Measurements from ENCODE around the gene GRK3.
A peak's percentile ranks its signal among the peaks of the same experiment; 100 is the strongest.

Gene GRK3

DNA sequence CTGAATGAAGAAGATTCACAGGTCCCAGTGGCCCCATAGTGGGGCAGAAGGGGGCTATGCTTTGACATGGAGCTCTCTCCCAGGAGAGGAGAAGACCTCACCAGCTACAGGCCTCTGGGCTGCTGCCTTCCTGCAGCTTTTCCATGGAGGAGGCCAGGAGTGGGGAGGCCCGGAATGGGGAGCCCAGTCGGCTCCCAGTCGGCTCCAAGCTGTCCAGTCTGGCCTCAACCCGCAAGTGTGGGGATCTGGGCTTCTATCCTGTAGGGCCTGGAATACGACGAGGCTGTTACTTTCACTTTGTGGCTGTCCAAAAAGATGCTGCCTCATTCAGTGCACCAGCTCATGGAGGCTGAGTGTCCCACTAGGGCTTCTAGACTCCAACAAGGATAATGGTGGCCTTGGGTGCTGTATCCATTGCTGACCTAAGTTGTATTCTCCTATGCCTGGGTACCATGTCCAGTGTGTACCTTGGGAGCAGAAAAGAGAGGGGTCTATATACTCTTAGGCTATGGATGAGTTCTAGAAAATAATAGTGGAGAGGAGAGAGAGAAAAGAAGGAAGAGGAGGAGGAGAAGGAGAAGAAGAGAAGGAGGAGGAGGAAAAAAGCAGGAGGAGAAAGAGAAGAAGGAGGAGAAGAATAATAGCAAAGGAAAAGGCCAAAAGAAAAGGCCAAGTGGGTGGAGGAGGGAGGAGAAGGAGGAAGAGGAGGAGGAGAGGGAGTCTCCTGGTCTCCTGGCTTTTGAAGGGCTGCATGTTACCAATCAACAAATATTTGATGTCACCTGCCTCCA, 178.6 kb downstream of the GRK3 start:
- no peak for DNase-seq

- DNase-seq, result no peak
Measured at GRCh38 chr22:25744694-25745093, 180.2 kb downstream of the GRK3 start.

- DNase-seq, result no peak
Measured at GRCh38 chr22:25745341-25746011, 181.0 kb downstream of the GRK3 start.

GRCh38 chr22:25746012-25746373, 181.5 kb downstream of the GRK3 start:
- DNase-seq, result no peak

GRCh38 chr22:25747245-25747944, 182.9 kb downstream of the GRK3 start:
- DNase-seq, result peak in 1 of 2 experiments; percentile 37

DNA sequence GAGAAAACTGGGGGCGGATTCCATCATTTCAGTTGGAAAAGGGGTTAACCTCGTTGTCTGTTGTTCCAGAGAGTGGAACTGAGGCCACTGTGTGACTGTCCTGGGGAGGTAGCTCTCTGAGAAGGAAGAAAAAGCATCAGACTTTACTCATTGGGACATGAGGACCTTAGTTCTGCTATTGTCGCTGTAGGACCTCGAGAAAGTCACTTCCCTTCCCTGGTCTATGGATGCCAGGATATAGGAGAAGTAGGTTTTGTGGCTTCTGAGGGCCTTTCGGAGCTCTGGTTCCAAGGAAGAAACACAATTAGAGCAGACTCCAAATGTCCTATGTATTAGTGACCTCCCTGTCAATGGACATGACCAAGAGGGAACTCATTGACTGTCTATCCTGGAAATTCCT, 183.7 kb downstream of the GRK3 start:
- DNase-seq, result no peak

DNA sequence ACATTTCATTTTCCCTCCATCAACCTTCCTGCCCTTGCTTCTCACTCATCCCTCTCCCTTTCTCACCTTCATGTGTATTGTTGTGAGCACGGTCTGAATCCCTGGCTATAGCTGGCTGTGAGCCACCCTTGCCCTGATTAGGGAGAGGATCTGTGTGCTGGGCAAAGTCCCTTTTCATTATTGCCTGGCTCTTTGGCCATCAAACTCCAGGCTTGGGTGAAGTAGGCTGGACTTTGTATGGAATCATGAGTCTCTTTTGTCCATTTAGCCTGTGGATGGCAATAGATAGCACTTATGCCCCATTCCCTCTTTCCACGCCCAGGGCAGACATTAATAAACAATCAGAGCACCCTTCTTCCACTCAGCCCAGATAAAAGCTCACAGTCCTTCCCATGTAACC, 184.2 kb downstream of the GRK3 start:
- no peak for DNase-seq

- DNase-seq, result no peak
Measured at GRCh38 chr22:25749420-25750169, 185.1 kb downstream of the GRK3 start.

DNA sequence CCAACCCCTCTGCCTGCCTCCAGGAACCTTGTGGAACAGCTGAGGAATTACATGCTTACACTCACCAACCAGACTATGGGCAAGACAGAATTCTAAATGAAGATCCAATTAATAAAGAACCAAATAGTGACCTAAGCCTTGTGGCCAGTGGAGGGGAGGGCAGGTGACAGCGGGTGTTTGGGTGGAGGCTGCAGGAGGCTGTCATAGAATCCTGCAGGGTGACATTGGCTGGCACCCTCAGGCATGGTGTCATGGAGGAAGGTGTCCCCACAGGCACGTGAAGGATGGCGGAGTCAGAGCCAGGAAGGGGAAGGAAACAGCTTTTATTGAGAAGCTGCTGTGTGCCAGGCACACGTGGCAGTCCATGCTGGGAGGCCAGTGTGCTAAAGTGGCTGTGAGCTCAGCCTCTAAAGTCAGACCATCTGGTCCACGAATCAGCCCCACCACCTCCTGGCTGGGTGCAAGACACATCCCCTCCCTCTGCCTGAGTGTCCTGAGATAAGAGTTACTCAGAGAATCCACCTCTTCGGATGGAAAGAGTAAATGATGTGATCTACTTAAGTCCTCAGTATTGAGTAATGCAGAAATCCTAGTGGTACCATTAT, 186.2 kb downstream of the GRK3 start:
- peak in 1 of 2 experiments; percentile 10 for DNase-seq

- DNase-seq, result no peak
Measured at GRCh38 chr22:25751174-25751581, 186.7 kb downstream of the GRK3 start.

- DNase-seq, result no peak
Measured at GRCh38 chr22:25752615-25753214, 188.2 kb downstream of the GRK3 start.

DNA sequence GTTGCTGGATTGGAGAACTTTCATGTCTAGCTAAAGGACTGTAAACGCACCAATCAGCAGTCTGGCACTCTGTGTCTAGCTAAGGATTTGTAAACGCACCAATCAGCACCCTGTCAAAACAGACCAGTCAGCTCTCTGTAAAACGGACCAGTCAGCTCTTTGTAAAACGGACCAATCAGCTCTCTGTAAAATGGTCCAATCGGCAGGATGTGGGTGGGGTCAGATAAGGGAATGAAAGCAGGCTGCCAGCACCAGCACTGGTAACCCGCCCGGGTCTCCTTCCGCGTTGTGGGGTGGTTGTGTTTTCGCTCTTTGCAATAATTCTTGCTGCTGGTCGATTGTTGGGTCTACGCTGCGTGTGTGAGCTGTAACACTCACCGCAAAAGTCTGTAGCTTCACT, 188.8 kb downstream of the GRK3 start:
- DNase-seq, result no peak

- DNase-seq, result no peak
Measured at GRCh38 chr22:25754527-25755202, 190.2 kb downstream of the GRK3 start.

- DNase-seq, result no peak
Measured at GRCh38 chr22:25757686-25758085, 193.2 kb downstream of the GRK3 start.

DNA sequence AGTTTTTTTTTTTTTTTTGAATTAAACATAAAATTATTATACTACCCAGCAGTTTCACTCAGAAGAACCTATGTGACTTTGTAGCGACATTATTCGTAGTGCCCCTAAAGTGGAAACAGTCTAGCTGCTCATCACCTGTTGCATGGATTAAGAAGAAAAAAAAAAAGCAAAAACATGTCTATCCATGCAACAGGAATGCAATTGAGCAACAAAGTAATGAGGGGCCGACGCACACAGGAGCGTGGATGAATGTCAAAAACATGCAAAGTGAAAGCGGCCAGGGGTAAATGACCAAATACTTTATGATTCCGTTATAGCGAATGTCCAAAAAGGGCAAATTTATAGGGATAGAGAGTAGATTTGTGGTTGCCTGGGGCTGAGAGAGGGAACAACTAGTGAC, 193.8 kb downstream of the GRK3 start:
- DNase-seq, result no peak

- DNase-seq, result no peak
Measured at GRCh38 chr22:25759825-25760231, 195.4 kb downstream of the GRK3 start.

- no peak for DNase-seq
Measured at GRCh38 chr22:25760294-25760693, 195.8 kb downstream of the GRK3 start.

- DNase-seq, result no peak
Measured at GRCh38 chr22:25760848-25761595, 196.5 kb downstream of the GRK3 start.

GRCh38 chr22:25762147-25762546, 197.7 kb downstream of the GRK3 start:
- DNase-seq, result no peak

GRCh38 chr22:25763239-25763777, 198.8 kb downstream of the GRK3 start:
- no peak for DNase-seq

Data from NCI-H446 (cell line).